ENCODE data around the gene TCF12. TPM values are rescaled to one million over a fixed set of nuclear protein-coding genes. Genes with fewer than 3 reads are reported as not detected.

Gene TCF12
- total RNA-seq, 1 experiment from 2014 or later, result 102 TPM

- H3K4me1 ChIP-seq (ENCODE audit: control insufficient read depth, insufficient read depth, low read length), result no peaks in the 10 kb centered on the region; the same call in 1 of the 2 replicates
- no peaks in the 10 kb centered on the region for H3K36me3 ChIP-seq (ENCODE audit: control insufficient read depth, insufficient read depth, low read length)
- H3K27ac ChIP-seq (ENCODE audit: low read length), result no peak overlapping the region
- in situ Hi-C loops (cut with HindIII; ENCODE audit: low pct_unique_long_range_greater_than_20kb, low sequenced_read_pairs), result no loop called here
- H3K4me3 ChIP-seq (ENCODE audit: low read depth in 2 of 2, low read length in 2 of 2), result no peak overlapping the region
- ATAC-seq (no peak), DNase-seq (ENCODE audit: low read depth, low spot score) (no peak)
- TF ChIP-seq POLR2AphosphoS5 (IDR thresholded peaks at IDR 0.05; ENCODE audit: low read depth, low read length) (no peak), CTCF (IDR thresholded peaks at IDR 0.05) (no peak), REST (IDR thresholded peaks at IDR 0.05; ENCODE audit: insufficient read depth in 1 of 2, low read depth in 2 of 2, low read length in 1 of 2) (no peak), SIN3A (IDR thresholded peaks at IDR 0.05; ENCODE audit: borderline replicate concordance, insufficient read depth, low read depth, low read length) (no peak), TCF7L2 (IDR thresholded peaks at IDR 0.05; ENCODE audit: low read depth, low read length) (no peak)
- no peaks in the 10 kb centered on the region for H3K27me3 ChIP-seq (ENCODE audit: control insufficient read depth, insufficient read depth, low read length)
- ChIA-PET CTCF (no interaction called here), POLR2A (no interaction called here)
- intact Hi-C loops (cut with micrococcal nuclease; ENCODE audit: unreplicated experiment), result no loop called here
- H3K9me3 ChIP-seq (ENCODE audit: control insufficient read depth, insufficient read depth, low read depth, low read length), result no peaks in the 10 kb centered on the region
- BruUV-seq (replicated peaks), result no TSS peak
Measured at GRCh38 chr15:57109005-57109404, 190.6 kb downstream of the TCF12 start.

- Histone ChIP-seq H3K36me3 (ENCODE audit: control insufficient read depth, insufficient read depth, low read length) (no peaks in the 10 kb centered on the region), H3K27ac (ENCODE audit: low read length) (no peak overlapping the region), H3K27me3 (ENCODE audit: control insufficient read depth, insufficient read depth, low read length) (no peaks in the 10 kb centered on the region), H3K4me1 (ENCODE audit: control insufficient read depth, insufficient read depth, low read length) (no peaks in the 10 kb centered on the region; the same call in 1 of the 2 replicates), H3K4me3 (ENCODE audit: low read depth in 2 of 2, low read length in 2 of 2) (no peak overlapping the region), H3K9me3 (ENCODE audit: control insufficient read depth, insufficient read depth, low read depth, low read length) (no peaks in the 10 kb centered on the region)
- CTCF ChIA-PET, result no interaction called here
- in situ Hi-C loops (cut with HindIII; ENCODE audit: low pct_unique_long_range_greater_than_20kb, low sequenced_read_pairs) (no loop called here), intact Hi-C loops (cut with micrococcal nuclease; ENCODE audit: unreplicated experiment) (no loop called here)
- POLR2A ChIA-PET, result no interaction called here
- no peak for TF ChIP-seq REST (IDR thresholded peaks at IDR 0.05; ENCODE audit: insufficient read depth in 1 of 2, low read depth in 2 of 2, low read length in 1 of 2)
- TF ChIP-seq POLR2AphosphoS5 (IDR thresholded peaks at IDR 0.05; ENCODE audit: low read depth, low read length), result no peak
- peak; percentile 8; the same call in 1 of the 2 replicates for TF ChIP-seq CTCF (IDR thresholded peaks at IDR 0.05)
- no peak for TF ChIP-seq SIN3A (IDR thresholded peaks at IDR 0.05; ENCODE audit: borderline replicate concordance, insufficient read depth, low read depth, low read length)
- BruUV-seq (replicated peaks), result no TSS peak
- ATAC-seq (no peak), DNase-seq (ENCODE audit: low read depth, low spot score) (no peak)
Measured at GRCh38 chr15:57111002-57111401, 192.6 kb downstream of the TCF12 start.
